Body of pancreas (tissue), 4 donors: ENCODE data around the gene SOCS3. TPM values are rescaled to one million over a fixed set of nuclear protein-coding genes. Genes with fewer than 3 reads are reported as not detected.
A peak's percentile ranks its signal among the peaks of the same experiment; 100 is the strongest.

Experiments used
- ATAC-seq: fragments of 150-250 bp; one replicate; pipeline ENCODE4 v1.9.1; 2016
- DNase-seq, 4 donors: peaks; one replicate each; pipeline ENCODE4 v3.0.0-alpha.2; 2019
- H3K27ac ChIP-seq, 4 donors: fragments of 200-600 bp; sonication (generic); 1 replicate in 3 of 4; 2 replicates in 1 of 4; pipeline versions ENCODE4 v1.5.1 to v1.6.1; 2016 to 2019; ENCODE audit warnings: mild to moderate bottlenecking in 1 of 4, mixed read lengths in 1 of 4, moderate library complexity in 1 of 4
- H3K27me3 ChIP-seq, 2 donors: fragments of 200-600 bp; sonication (generic); one replicate each; pipeline ENCODE4 v1.6.0; 2016; ENCODE audit warnings: mild to moderate bottlenecking in 1 of 2
- H3K36me3 ChIP-seq, 2 donors: fragments of 200-600 bp; sonication (generic); replicated peaks in 1 of 2; 2 replicates each; pipeline ENCODE4 v1.5.1; 2016; ENCODE audit warnings: low read depth in 2 of 2; ENCODE audit not compliant: insufficient read depth in 1 of 2
- H3K4me1 ChIP-seq: fragments of 200-600 bp; sonication (generic); one replicate; pipeline ENCODE4 v1.6.0; 2016
- H3K4me3 ChIP-seq, 2 donors: fragments of 200-600 bp; sonication (generic); 1 replicate in 1 of 2; 2 replicates in 1 of 2; pipeline ENCODE4 v1.5.1; 2016 to 2019
- H3K9me3 ChIP-seq, 3 donors: fragments of 200-600 bp; sonication (generic); 1 replicate in 2 of 3; 2 replicates in 1 of 3; pipeline ENCODE4 v1.5.1; 2016
- POLR2A ChIP-seq, 3 donors: fragments of 450-650 bp; IDR thresholded peaks; one replicate each; pipeline ENCODE4 v1.6.1; 2016; ENCODE audit warnings: antibody characterized with exemption in 3 of 3, mild to moderate bottlenecking in 2 of 3
- WGBS, 2 donors: methylation state at CpG; one replicate each; pipeline ENCODE4 v1.1.5; 2017; 5-methylcytosine and 5-hydroxymethylcytosine counted together
- intact Hi-C: fragments of 100-400 bp; cut with DNase I; formaldehyde crosslinking; loops from one replicate; pipeline ENCODE4 v1.15.1; 2023
- small RNA-seq: library from RNA; depleted of rRNA; stranded (forward); fragments of <200 nt; gene quantifications from one replicate; pipeline ENCODE3, GENCODE V24; 2016
- total RNA-seq, 2 donors: library from RNA; depleted of rRNA; stranded (reverse); fragments of >200 nt; gene quantifications; one replicate each; pipeline ENCODE4 v1.1.0, GENCODE V29; 2016
- TF ChIP-seq, protein P1 (sequence below), 7 experiments: fragments of 450-650 bp in 4 of 7; fragments of 200-600 bp in 3 of 7; sonication (generic) in 3 of 7; IDR thresholded peaks; one replicate each; pipeline ENCODE4 v1.5.1; 2016 to 2019; ENCODE audit warnings: antibody characterized with exemption in 7 of 7

SOCS3 gene
- total RNA-seq, 2 donors from 2014 or later = 21.0 to 63.9 TPM

DNA sequence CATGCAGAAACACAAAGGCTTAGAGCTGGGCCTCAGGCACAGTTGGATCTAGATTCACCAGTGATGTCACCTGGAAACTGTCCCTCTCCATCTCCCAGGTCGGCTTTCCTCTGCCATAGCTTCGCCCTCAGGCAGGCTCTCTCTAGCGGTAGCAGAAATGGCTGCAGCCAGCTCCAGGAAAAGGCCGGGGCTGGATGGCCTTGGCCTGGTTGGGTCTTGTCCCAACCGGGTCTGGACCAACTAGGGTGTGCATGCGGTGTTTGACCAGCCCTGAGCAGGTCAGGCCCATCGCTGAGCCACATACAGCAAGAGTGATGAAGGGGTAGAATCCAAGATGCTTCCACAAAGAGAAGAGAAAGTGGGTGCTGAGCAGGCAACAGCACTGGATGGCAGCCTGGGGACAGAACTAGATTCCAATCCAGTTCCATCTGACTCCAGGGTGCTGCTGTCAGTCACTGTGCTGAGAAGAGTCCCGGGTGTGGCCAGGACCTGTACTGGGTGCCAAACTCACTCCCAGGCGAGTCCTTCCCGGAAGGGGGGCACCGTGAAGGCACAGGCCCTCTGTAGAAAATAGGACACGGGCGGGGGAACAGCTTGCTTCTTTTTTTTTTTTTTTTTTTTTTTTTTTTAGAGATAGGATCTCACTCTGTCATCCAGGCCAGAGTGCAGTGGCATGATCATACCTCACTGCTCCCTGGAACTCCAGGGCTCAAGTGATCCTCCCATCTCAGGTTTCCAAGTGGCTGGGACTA, 51.8 kb downstream of the SOCS3 start:
- intact Hi-C loops = no loop called here
- DNase-seq (peak; percentile 66 to 80 (median 72)), ATAC-seq (peak; percentile 86)
- H3K4me1 ChIP-seq = peaks cover 9% of the 10 kb centered on the region
- H3K9me3 ChIP-seq = no peaks in the 10 kb centered on the region
- H3K4me3 ChIP-seq = no peak overlapping the region
- no peak overlapping the region for H3K27ac ChIP-seq
- no peaks in the 10 kb centered on the region for H3K27me3 ChIP-seq
- 55 to 62% methylated on average over 9 to 13 of the region's 13 CpGs for WGBS, 2 donors
- H3K36me3 ChIP-seq = no peaks in the 10 kb centered on the region
- TF ChIP-seq, protein P1, sequence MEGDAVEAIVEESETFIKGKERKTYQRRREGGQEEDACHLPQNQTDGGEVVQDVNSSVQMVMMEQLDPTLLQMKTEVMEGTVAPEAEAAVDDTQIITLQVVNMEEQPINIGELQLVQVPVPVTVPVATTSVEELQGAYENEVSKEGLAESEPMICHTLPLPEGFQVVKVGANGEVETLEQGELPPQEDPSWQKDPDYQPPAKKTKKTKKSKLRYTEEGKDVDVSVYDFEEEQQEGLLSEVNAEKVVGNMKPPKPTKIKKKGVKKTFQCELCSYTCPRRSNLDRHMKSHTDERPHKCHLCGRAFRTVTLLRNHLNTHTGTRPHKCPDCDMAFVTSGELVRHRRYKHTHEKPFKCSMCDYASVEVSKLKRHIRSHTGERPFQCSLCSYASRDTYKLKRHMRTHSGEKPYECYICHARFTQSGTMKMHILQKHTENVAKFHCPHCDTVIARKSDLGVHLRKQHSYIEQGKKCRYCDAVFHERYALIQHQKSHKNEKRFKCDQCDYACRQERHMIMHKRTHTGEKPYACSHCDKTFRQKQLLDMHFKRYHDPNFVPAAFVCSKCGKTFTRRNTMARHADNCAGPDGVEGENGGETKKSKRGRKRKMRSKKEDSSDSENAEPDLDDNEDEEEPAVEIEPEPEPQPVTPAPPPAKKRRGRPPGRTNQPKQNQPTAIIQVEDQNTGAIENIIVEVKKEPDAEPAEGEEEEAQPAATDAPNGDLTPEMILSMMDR (IDR thresholded peaks at IDR 0.05) = peak in 5 of 7 experiments; percentile 18 to 61 (median 51)
- no peak for TF ChIP-seq POLR2A (IDR thresholded peaks at IDR 0.05)

DNA sequence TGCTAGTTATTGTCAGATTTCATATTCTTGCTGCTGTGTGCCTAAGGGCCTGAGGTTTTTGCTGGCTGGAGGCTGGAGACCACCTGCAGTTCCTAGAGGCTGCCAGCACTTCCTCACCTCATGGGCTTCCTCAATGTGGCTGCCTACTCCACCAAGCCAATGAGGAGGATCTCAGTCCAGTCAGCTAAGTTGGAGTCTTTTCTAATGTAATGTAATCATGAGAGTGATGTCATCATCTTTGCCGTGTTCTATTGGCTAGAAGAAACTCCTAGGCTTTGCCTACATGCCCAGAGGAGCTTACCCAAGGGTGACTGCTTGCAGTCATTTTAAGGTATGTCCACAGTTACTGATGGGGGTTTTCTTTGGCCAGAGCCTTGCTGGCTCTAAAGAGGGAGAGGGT, 53.0 kb downstream of the SOCS3 start:
- Histone ChIP-seq H3K9me3 (no peaks in the 10 kb centered on the region), H3K4me3 (no peak overlapping the region), H3K4me1 (peaks cover 9% of the 10 kb centered on the region), H3K36me3 (no peaks in the 10 kb centered on the region), H3K27me3 (no peaks in the 10 kb centered on the region), H3K27ac (no peak overlapping the region)
- WGBS, 2 donors = 75% methylated on average over 1 of the region's 1 CpG; no CpG with 5 or more reads in 1 of the 2 donors
- no peak for TF ChIP-seq POLR2A (IDR thresholded peaks at IDR 0.05)
- TF ChIP-seq, protein P1 (IDR thresholded peaks at IDR 0.05) = no peak
- ATAC-seq = no peak
- DNase-seq = no peak
- intact Hi-C loops = no loop called here

Small RNA genes within 50 kb of the gene (small RNA-seq; reads per million reads assigned to genes)
- not detected for gene RF00415
- gene RN7SL236P = not detected

Other genes starting within 250 kb of the SOCS3 start
- 10 to 100 TPM; 21.0 to 32.3 TPM for gene TMC6, start 231.3 kb downstream of the SOCS3 start, total RNA-seq
- gene TMC8, start 229.3 kb downstream of the SOCS3 start, total RNA-seq = 1 to 10 TPM; 1.6 to 3.3 TPM
- gene C17orf99, start 213.7 kb downstream of the SOCS3 start, total RNA-seq = not detected
- 10 to 100 TPM; 68.6 to 86.4 TPM for gene SYNGR2, start 191.5 kb downstream of the SOCS3 start, total RNA-seq
- gene TK1, start 173.0 kb downstream of the SOCS3 start, total RNA-seq = 1 to 10 TPM in 1 of 2 donors, under 1 TPM in 1; 0.66 to 4.9 TPM
- gene AFMID, start 172.7 kb downstream of the SOCS3 start, total RNA-seq = 10 to 100 TPM; 78.9 to 94.6 TPM
- gene BIRC5, start 145.8 kb downstream of the SOCS3 start, total RNA-seq = not detected
- gene TMEM235, start 128.4 kb downstream of the SOCS3 start, total RNA-seq = not detected
- 10 to 100 TPM; 17.1 to 30.4 TPM for gene PGS1, start 18.6 kb upstream of the SOCS3 start, total RNA-seq
- not detected for gene DNAH17, start 217.3 kb upstream of the SOCS3 start, total RNA-seq